HG02610 (cell line): ENCODE data around the gene TPST1.
"Not testable (repeated sequence)": the region's sequence is repeated elsewhere in the genome, so short reads cannot be mapped to it uniquely, and the experiment has no call there.

Source experiments
- ATAC-seq: cut with Tn5 transposase; IDR thresholded peaks from one replicate; pipeline ENCODE4 v1.9.1; 2021; ENCODE audit warnings: mild to moderate bottlenecking, moderate library complexity; ENCODE audit not compliant: unreplicated experiment

The TPST1 gene

DNA sequence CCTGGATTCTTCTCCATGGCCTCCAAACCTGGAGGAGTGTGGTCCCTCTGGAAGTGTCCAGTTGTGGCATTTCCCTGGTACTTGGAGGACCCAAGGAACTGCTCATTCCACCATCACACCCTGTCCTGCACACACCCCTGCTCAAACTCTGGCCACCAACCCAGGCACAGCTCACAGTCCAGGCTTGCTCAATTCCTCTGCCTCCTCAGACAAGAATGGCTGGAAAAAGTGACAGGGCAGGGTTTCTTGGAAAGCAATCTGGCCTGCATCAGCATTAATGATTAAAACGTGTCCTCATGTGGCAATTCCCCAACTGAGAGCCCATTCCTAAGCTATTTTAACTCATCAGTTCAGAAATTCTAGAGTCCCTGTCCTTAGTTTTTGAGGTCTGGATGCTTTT is 17.2 kb upstream of the TPST1 start:
- no peak for ATAC-seq

DNA sequence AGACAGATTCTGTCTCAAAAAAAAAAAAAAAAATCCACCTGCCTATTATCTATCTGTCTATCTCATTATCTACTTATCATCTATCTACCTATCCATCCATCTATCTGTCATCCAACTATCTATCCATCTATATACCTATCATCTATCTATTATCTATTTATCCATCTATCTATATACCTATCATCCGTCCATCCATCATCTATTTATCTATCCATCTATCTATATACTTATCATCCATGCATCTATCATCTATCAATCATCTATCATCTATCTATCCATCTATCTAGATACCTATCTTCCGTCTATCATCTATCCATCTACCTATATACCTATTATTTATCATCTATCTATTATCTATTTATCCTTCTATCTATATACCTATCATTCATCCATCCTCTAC is 16.5 kb upstream of the TPST1 start:
- ATAC-seq = no peak

GRCh38 chr7:66189695-66190503 is 15.2 kb upstream of the TPST1 start:
- no peak for ATAC-seq

DNA sequence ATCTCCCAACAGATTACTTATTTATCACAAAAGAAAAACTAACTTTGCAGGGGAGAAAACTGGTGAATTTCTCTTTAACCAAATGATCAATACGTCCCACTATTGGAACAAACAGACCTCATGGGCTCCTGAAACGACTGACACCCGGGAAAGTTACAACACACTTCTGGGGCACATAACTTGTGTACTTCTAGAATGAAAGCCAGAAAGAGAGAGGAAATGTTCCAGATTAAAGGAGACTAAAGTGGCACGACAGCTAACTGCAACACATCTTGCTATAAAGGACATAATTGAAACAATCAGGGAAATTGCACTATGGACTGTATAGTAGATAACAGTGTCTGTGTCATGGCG is 14.7 kb upstream of the TPST1 start:
- no peak for ATAC-seq

GRCh38 chr7:66193146-66193725 is 11.9 kb upstream of the TPST1 start:
- no peak for ATAC-seq

GRCh38 chr7:66198469-66198868 is 6.7 kb upstream of the TPST1 start:
- no peak for ATAC-seq

- ATAC-seq = no peak
Observed at GRCh38 chr7:66198956-66199355, 6.2 kb upstream of the TPST1 start.

DNA sequence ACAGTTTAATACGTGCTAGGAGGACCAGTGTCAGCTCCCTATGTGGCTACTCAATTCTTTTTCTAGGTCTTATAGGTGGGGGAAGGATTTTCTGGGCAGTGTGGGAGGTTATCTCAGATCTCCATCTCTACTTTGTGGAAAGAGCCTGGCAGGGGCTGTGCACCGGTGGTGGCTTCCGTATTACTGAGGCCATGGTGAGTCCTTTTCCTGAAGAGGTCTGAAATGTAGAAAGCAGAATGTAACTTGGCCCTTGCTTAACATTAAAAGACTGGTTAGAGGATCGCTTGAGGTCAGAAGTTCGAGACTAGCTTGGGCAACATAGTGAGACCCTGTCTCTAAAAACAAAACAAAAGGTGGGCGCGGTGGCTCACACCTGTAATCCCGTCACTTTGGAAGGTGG is 2.7 kb upstream of the TPST1 start:
- ATAC-seq = no peak

- ATAC-seq = no peak
Observed at GRCh38 chr7:66205741-66206090, 582 bp downstream of the TPST1 start.

GRCh38 chr7:66206119-66206933 is 1.2 kb downstream of the TPST1 start:
- no peak for ATAC-seq

DNA sequence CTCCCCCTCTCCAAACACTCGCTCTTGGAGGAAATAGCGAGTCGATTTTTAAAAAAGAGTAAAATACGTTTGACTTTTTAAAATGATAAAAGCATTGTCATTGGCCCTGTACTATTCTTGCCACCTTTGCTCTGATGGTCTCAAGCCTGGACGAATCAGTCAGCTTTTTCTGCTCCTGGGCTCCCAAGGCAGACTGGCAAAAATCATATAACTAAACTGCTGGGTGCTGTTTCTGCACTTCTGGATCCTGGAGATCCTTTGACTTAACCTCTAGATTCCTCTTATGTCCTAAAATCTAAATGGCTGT is 1.8 kb downstream of the TPST1 start:
- ATAC-seq = no peak

DNA sequence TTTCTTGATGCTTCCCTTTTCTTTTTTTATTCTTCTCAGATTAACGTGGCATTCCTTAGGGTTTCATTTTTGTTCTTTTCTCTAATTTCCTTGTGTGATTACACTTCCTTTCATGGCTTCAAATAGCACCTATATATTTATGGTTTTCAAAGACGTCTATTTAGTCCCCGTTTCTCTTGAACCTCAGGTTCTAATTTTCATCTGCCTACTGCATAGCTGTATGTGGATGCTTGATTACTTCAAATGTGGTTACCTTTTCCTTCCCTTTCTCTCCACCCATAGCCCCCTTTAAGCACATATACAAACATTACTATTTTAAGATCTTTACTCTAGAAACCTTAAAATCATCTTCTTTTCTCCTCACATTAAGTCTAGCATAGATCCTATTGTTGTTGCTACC is 2.4 kb downstream of the TPST1 start:
- no peak for ATAC-seq

DNA sequence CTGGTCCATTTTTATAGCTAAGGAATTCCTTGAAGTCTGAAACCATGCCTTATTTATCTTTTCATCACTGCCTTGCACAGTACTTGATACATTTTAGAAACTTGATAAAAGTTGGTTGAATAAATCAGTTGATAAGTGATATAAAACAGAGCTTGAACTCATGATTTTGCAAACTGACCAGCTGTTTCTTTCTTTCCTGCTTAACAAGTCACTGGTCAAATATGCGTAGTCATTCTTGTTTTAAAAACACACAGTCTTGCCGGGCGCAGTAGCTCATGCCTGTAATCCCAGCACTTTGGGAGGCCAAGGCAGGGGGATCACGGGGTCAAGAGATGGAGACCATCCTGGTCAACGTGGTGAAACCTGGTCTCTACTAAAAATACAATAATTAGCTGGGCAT is 6.3 kb downstream of the TPST1 start:
- ATAC-seq = no peak

GRCh38 chr7:66213637-66214036 is 8.5 kb downstream of the TPST1 start:
- no peak for ATAC-seq

GRCh38 chr7:66216687-66217086 is 11.6 kb downstream of the TPST1 start:
- ATAC-seq = no peak

DNA sequence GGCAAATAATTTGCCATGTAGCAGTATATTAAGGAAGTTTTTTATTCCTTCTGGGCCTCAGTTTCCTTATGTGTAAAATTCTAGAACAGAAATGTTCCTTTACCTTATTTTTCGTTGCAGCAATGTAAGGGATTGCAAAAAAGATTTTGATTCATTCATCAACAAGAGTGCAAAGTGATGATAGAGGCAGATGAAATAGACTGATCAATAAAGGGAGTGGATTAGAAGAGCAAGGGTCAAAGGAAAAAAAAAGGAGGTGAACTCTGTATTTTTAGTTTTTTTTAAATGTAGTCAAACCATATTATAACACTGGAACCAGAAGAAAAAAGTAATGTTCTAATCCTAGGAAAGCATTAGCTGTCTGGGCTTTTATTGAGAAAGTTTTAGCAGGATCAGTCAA is 14.7 kb downstream of the TPST1 start:
- no peak for ATAC-seq

DNA sequence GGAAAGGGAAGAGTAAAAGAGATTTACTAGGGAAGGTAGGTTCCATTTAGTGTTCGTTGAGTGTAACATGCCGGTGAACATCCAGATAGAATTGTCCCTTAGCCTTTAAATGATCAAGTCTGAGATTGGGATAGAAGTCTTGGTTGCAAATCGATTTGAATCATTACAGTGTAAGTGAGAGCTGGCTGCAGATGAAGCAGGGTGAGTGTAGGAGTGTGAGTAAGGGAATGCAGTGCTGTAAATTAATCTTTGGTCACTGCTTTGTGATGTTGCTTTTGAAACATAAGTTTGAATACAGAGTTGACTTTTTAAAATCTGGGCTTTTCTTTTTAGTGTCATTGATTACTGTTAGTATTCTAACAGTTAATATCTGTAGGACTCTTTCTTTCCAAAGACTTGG is 16.3 kb downstream of the TPST1 start:
- no peak for ATAC-seq

GRCh38 chr7:66227808-66228207 is 22.7 kb downstream of the TPST1 start:
- ATAC-seq = no peak

DNA sequence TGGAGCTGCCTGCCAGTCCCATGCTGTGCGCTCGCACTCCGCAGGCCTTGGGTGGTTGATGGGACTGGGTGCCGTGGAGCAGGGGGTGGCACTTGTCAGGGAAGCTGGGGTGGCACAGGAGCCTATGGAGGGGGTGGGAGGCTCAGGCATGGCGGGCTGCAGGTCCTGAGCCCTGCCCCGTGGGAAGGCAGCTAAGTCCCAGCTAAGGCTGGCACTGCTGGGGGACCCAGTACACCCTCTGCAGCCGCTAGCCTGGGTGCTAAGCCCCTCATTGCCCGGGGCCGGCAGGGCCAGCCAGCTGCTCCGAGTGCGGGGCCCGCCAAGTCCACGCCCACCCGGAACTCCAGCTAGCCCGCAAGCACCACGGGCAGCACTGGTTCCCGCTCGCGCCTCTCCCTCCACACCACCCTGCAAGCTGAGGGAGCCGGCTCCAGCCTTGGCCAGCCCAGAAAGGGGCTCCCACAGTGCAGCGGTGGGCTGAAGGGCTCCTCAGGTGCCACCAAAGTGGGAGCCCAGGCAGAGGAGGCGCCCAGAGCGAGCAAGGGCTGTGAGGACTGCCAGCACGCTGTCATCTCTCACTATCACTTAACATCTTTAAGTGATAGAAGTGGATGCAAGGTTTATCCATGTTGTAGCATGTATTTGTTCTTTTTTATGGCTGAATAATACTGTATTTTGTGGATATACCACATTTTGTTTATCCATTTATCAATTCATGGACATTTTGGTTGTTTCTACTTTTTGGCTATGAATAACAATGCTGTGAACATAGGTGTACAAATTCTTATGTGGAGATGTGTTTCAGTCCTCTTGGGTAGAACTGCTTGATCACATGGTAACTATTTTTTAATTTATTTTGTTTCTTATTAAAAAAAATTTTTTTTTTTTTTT is 26.4 kb downstream of the TPST1 start:
- not testable (repeated sequence) for ATAC-seq

DNA sequence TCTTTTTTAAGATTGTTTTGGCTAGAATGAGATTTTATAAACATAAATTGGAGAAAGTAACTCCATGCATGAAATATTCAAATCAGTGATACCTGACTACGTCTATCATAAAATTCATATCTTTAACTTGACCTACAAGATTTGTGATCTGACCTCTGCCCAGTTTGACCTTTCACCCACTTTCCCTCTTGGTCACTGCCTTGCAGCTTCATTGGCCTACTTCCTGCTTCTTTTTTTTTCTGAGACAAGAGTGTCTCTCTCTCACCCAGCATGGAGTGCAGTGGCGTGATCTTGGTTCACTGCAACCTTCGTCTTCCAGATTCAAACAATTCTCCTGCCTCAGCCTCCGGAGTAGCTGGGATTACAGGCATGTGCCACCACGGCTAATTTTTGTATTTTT is 28.5 kb downstream of the TPST1 start:
- no peak for ATAC-seq

DNA sequence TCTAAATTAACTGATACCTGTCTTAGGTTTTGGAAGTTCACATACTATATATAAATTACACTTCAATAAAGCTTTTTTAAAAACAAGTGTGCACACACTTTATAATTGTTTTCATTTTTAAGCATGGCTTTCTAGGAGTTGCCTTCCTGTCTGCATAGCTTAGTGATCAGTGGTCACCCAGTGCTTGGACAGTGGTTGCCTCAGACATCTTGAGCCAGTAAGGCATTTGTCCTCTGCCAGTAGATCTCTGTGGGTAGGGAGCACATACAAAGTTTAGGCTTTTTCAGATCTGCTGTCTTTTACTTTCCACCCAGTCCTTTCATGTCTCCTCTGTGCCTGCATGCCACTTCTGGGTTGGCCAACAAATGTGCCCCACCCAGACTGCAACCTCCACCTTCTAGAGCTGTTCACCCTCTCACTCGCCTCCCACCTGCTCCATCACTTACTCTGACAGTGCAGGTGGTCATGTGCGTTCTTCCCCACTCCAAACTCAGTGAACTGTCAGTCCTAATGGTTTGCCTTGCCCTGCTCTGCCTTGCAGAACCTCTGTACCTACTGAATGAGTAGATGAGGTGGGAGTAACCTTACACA is 31.7 kb downstream of the TPST1 start:
- no peak for ATAC-seq
